ENCODE data around the gene NFKBIZ. TPM values are rescaled to one million over a fixed set of nuclear protein-coding genes. Genes with fewer than 3 reads are reported as not detected.
"Not testable (repeated sequence)": the region's sequence is repeated elsewhere in the genome, so short reads cannot be mapped to it uniquely, and the experiment has no call there.

NFKBIZ gene
- total and polyA plus RNA-seq, 2 donors, result 7.7 to 13.7 TPM

- Histone ChIP-seq H3K4me1 (ENCODE audit: control insufficient read depth in 2 of 2, insufficient read depth in 2 of 2, low read length in 2 of 2) (no peaks in the 10 kb centered on the region), H3K27me3 (ENCODE audit: control insufficient read depth in 2 of 2, insufficient read depth in 1 of 2, low read length in 1 of 2) (no peaks in the 10 kb centered on the region), H3K9me3 (ENCODE audit: control insufficient read depth in 2 of 2, insufficient read depth in 1 of 2, low read length in 1 of 2) (no peaks in the 10 kb centered on the region), H3K36me3 (ENCODE audit: control insufficient read depth in 2 of 2, insufficient read depth in 2 of 2, low read length in 1 of 2) (no peaks in the 10 kb centered on the region), H3K27ac (ENCODE audit: low read depth in 1 of 2, low read length in 1 of 2) (no peak overlapping the region), H3K4me3 (ENCODE audit: low read length in 2 of 2) (no peak overlapping the region)
- WGBS, result 97% methylated on average over 2 of the region's 2 CpGs
- no peak for DNase-seq (ENCODE audit: low read depth in 6 of 9, low spot score in 9 of 9)
Observed at GRCh38 chr3:101873619-101874018, 24.3 kb downstream of the NFKBIZ start.

DNA sequence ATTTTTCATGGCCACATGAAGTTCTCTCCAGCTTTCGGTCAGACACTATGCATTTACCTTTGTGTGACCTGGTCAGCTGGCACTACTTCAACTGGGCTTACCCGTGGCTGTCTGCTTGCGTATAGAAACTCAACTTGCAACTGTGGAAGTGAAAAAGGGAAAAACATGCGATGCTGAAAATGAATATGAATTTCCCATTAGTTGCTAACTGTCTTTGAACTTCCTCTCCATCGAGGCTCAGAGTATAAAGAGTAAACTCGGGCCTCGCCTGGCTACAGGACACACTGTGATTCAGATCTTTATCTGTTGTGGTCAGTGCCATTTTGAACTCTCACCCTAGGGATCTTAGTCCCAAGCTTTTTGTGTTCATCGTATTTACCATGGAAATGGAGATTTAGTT, 26.8 kb downstream of the NFKBIZ start:
- Histone ChIP-seq H3K27ac (ENCODE audit: low read depth in 1 of 2, low read length in 1 of 2) (no peak overlapping the region), H3K9me3 (ENCODE audit: control insufficient read depth in 2 of 2, insufficient read depth in 1 of 2, low read length in 1 of 2) (no peaks in the 10 kb centered on the region), H3K27me3 (ENCODE audit: control insufficient read depth in 2 of 2, insufficient read depth in 1 of 2, low read length in 1 of 2) (no peaks in the 10 kb centered on the region), H3K36me3 (ENCODE audit: control insufficient read depth in 2 of 2, insufficient read depth in 2 of 2, low read length in 1 of 2) (no peaks in the 10 kb centered on the region), H3K4me1 (ENCODE audit: control insufficient read depth in 2 of 2, insufficient read depth in 2 of 2, low read length in 2 of 2) (no peaks in the 10 kb centered on the region), H3K4me3 (ENCODE audit: low read length in 2 of 2) (no peak overlapping the region)
- WGBS, result 83% methylated on average over 8 of the region's 8 CpGs
- DNase-seq (ENCODE audit: low read depth in 6 of 9, low spot score in 9 of 9), result no peak

- H3K27me3 ChIP-seq (ENCODE audit: control insufficient read depth in 2 of 2, insufficient read depth in 1 of 2, low read length in 1 of 2), result no peaks in the 10 kb centered on the region
- no peaks in the 10 kb centered on the region for H3K9me3 ChIP-seq (ENCODE audit: control insufficient read depth in 2 of 2, insufficient read depth in 1 of 2, low read length in 1 of 2)
- H3K4me3 ChIP-seq (ENCODE audit: low read length in 2 of 2), result no peak overlapping the region
- H3K36me3 ChIP-seq (ENCODE audit: control insufficient read depth in 2 of 2, insufficient read depth in 2 of 2, low read length in 1 of 2), result no peaks in the 10 kb centered on the region
- H3K4me1 ChIP-seq (ENCODE audit: control insufficient read depth in 2 of 2, insufficient read depth in 2 of 2, low read length in 2 of 2), result no peaks in the 10 kb centered on the region
- WGBS, result 98% methylated on average over 2 of the region's 2 CpGs
- no peak for DNase-seq (ENCODE audit: low read depth in 6 of 9, low spot score in 9 of 9)
- no peak overlapping the region for H3K27ac ChIP-seq (ENCODE audit: low read depth in 1 of 2, low read length in 1 of 2)
Observed at GRCh38 chr3:101878589-101878988, 29.3 kb downstream of the NFKBIZ start.

DNA sequence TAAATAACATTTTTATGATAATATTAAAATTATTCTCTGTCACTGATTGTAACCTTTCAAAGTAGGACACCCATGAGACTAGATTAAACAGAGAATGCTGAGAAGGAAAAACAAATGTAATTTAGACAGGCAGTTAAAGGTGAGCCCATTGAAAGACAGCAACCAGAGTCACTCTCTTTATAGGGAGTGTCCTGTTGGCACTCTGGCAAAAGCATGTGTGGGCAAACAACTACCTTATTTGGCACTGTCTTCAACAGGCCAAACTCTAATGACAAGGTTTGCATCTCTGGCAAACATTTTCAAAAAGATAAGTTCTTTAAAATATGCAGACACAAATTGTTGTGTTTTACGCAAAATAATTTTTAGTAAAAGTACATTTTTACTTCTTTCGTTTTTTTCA, 29.8 kb downstream of the NFKBIZ start:
- no peak overlapping the region for H3K27ac ChIP-seq (ENCODE audit: low read depth in 1 of 2, low read length in 1 of 2)
- H3K4me3 ChIP-seq (ENCODE audit: low read length in 2 of 2), result no peak overlapping the region
- no peaks in the 10 kb centered on the region for H3K4me1 ChIP-seq (ENCODE audit: control insufficient read depth in 2 of 2, insufficient read depth in 2 of 2, low read length in 2 of 2)
- no peaks in the 10 kb centered on the region for H3K9me3 ChIP-seq (ENCODE audit: control insufficient read depth in 2 of 2, insufficient read depth in 1 of 2, low read length in 1 of 2)
- no peak for DNase-seq (ENCODE audit: low read depth in 6 of 9, low spot score in 9 of 9)
- H3K27me3 ChIP-seq (ENCODE audit: control insufficient read depth in 2 of 2, insufficient read depth in 1 of 2, low read length in 1 of 2), result no peaks in the 10 kb centered on the region
- 99% methylated on average over 2 of the region's 2 CpGs for WGBS
- H3K36me3 ChIP-seq (ENCODE audit: control insufficient read depth in 2 of 2, insufficient read depth in 2 of 2, low read length in 1 of 2), result no peaks in the 10 kb centered on the region

DNA sequence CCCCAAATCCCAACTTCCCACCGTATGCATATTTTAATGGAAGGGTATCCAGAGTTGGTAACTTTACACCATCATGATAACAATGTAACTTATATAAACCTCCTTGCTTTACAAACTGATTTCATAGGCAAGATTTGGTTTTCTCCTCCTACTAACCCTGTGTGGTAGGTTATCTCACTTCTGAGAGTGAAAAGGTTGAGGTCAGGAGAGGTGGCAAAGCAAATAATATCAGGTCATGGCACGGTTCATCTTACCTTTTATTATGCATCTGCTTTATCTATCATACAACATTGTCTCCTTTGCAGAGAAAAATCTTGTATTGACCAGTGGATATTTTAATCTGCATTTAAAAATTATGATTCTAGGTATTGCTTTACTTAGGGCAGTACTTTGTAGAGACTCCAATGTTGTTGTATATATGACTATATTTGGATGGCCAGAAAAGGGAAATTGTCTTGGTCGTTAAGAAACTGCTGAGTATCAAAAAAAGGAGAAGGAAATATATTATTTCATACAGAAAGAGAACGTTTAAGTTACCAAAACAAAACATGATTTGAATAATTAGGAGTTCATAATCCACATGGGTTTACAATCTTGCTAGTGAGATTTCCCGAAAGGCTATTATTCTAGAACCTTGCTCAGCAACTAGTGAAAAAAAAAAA, 30.4 kb downstream of the NFKBIZ start:
- Histone ChIP-seq H3K4me1 (ENCODE audit: control insufficient read depth in 2 of 2, insufficient read depth in 2 of 2, low read length in 2 of 2) (no peaks in the 10 kb centered on the region), H3K9me3 (ENCODE audit: control insufficient read depth in 2 of 2, insufficient read depth in 1 of 2, low read length in 1 of 2) (no peaks in the 10 kb centered on the region), H3K36me3 (ENCODE audit: control insufficient read depth in 2 of 2, insufficient read depth in 2 of 2, low read length in 1 of 2) (no peaks in the 10 kb centered on the region), H3K27ac (ENCODE audit: low read depth in 1 of 2, low read length in 1 of 2) (no peak overlapping the region), H3K4me3 (ENCODE audit: low read length in 2 of 2) (no peak overlapping the region), H3K27me3 (ENCODE audit: control insufficient read depth in 2 of 2, insufficient read depth in 1 of 2, low read length in 1 of 2) (no peaks in the 10 kb centered on the region)
- DNase-seq (ENCODE audit: low read depth in 6 of 9, low spot score in 9 of 9), result no peak
- WGBS, result 51% methylated on average over 5 of the region's 5 CpGs

DNA sequence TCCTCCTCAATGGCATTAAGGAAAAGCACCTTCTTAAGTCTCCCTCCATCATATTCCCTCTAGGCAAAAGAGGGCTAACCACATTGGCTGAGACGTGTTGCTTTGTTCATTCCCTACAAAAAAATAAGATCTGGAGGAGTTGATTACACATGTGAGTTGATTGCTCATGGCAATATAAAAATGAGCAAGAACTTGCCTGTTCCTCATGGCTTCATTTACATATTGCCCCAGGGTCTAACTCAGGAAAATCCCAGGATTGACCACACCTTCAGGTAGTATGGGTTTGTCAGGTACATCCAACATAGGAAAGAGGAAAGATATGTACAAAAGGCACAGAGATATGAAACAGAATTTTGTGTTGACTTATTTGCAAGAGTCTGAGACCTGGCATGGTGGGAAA, 35.5 kb downstream of the NFKBIZ start:
- DNase-seq (ENCODE audit: low read depth in 6 of 9, low spot score in 9 of 9), result no peak
- WGBS, result 97% methylated on average over 1 of the region's 1 CpG

DNA sequence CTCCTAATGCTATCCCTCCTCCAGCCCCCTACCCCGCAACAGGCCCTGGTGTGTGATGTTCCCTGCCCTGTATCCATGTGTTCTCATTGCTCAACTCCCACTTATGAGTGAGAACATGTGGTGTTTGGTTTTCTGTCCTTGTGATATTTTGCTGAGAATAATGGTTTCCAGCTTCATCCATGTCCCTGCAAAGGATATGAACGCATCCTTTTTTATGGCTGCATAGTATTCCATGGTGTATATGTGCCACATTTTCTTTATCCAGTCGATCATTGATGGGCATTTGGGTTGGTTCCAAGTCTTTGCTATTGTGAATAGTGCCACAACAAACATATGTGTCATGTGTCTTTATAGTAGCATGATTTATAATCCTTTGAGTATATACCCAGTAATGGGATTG, 36.3 kb downstream of the NFKBIZ start:
- not testable (repeated sequence) for H3K4me3 ChIP-seq (ENCODE audit: low read length in 2 of 2); H3K4me1 ChIP-seq (ENCODE audit: control insufficient read depth in 2 of 2, insufficient read depth in 2 of 2, low read length in 2 of 2); H3K36me3 ChIP-seq (ENCODE audit: control insufficient read depth in 2 of 2, insufficient read depth in 2 of 2, low read length in 1 of 2); DNase-seq (ENCODE audit: low read depth in 6 of 9, low spot score in 9 of 9); H3K27me3 ChIP-seq (ENCODE audit: control insufficient read depth in 2 of 2, insufficient read depth in 1 of 2, low read length in 1 of 2); H3K27ac ChIP-seq (ENCODE audit: low read depth in 1 of 2, low read length in 1 of 2); H3K9me3 ChIP-seq (ENCODE audit: control insufficient read depth in 2 of 2, insufficient read depth in 1 of 2, low read length in 1 of 2)
- WGBS, result 97% methylated on average over 3 of the region's 3 CpGs

More for the DNA sequence above, 35.5 kb downstream of the NFKBIZ start:
- Histone ChIP-seq H3K4me3 (ENCODE audit: low read length in 2 of 2) (no peak overlapping the region), H3K27me3 (ENCODE audit: control insufficient read depth in 2 of 2, insufficient read depth in 1 of 2, low read length in 1 of 2) (no peaks in the 10 kb centered on the region), H3K36me3 (ENCODE audit: control insufficient read depth in 2 of 2, insufficient read depth in 2 of 2, low read length in 1 of 2) (no peaks in the 10 kb centered on the region), H3K9me3 (ENCODE audit: control insufficient read depth in 2 of 2, insufficient read depth in 1 of 2, low read length in 1 of 2) (no peaks in the 10 kb centered on the region), H3K4me1 (ENCODE audit: control insufficient read depth in 2 of 2, insufficient read depth in 2 of 2, low read length in 2 of 2) (no peaks in the 10 kb centered on the region), H3K27ac (ENCODE audit: low read depth in 1 of 2, low read length in 1 of 2) (no peak overlapping the region)

DNA sequence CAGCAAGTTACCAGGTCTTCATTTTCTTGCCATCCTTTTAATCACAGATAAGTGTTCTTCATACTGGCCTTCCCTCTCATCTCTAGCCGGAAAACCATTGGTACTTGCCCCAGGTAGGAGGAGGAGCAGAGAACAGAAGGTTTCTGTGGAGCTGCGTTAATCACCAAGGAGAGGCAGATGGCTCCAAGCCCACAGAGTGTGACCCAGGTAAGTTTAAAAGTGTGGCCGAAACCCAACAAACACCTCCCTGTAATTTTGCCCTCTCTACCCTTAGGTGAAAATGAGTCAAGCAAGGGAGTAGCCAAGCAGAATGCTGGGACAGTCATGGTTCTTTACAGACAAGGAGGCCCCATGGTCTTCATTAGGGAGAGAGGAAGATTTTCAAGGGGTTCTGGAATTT, 37.3 kb downstream of the NFKBIZ start:
- Histone ChIP-seq H3K36me3 (ENCODE audit: control insufficient read depth in 2 of 2, insufficient read depth in 2 of 2, low read length in 1 of 2) (no peaks in the 10 kb centered on the region), H3K27ac (ENCODE audit: low read depth in 1 of 2, low read length in 1 of 2) (no peak overlapping the region), H3K4me3 (ENCODE audit: low read length in 2 of 2) (no peak overlapping the region), H3K27me3 (ENCODE audit: control insufficient read depth in 2 of 2, insufficient read depth in 1 of 2, low read length in 1 of 2) (no peaks in the 10 kb centered on the region), H3K9me3 (ENCODE audit: control insufficient read depth in 2 of 2, insufficient read depth in 1 of 2, low read length in 1 of 2) (no peaks in the 10 kb centered on the region), H3K4me1 (ENCODE audit: control insufficient read depth in 2 of 2, insufficient read depth in 2 of 2, low read length in 2 of 2) (no peaks in the 10 kb centered on the region)
- DNase-seq (ENCODE audit: low read depth in 6 of 9, low spot score in 9 of 9), result no peak
- WGBS, result 97% methylated on average over 3 of the region's 3 CpGs

DNA sequence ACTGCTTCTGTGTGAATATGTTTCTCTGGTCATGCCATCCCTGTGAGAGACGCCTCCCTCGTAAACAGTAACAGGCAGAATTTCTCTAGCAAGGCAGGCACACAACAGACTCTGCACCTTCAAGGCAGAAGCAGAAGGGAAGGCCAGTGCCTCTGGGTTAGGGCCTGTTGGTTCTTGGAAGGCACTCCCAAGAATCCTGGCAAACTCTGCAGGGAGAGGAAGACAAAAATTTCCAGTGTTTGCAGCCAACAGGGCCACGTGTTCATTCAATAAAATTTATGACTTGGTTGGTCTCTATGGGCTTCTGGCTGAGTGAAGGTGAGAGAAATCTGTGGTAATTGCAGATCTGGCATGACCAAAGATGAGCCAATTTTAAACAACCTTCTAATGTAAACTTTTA, 39.3 kb downstream of the NFKBIZ start:
- no peak for DNase-seq (ENCODE audit: low read depth in 6 of 9, low spot score in 9 of 9)
- no peaks in the 10 kb centered on the region for H3K36me3 ChIP-seq (ENCODE audit: control insufficient read depth in 2 of 2, insufficient read depth in 2 of 2, low read length in 1 of 2)
- no peaks in the 10 kb centered on the region for H3K4me1 ChIP-seq (ENCODE audit: control insufficient read depth in 2 of 2, insufficient read depth in 2 of 2, low read length in 2 of 2)
- no peak overlapping the region for H3K4me3 ChIP-seq (ENCODE audit: low read length in 2 of 2)
- H3K27me3 ChIP-seq (ENCODE audit: control insufficient read depth in 2 of 2, insufficient read depth in 1 of 2, low read length in 1 of 2), result no peaks in the 10 kb centered on the region
- WGBS, result 71% methylated on average over 3 of the region's 3 CpGs
- no peak overlapping the region for H3K27ac ChIP-seq (ENCODE audit: low read depth in 1 of 2, low read length in 1 of 2)
- no peaks in the 10 kb centered on the region for H3K9me3 ChIP-seq (ENCODE audit: control insufficient read depth in 2 of 2, insufficient read depth in 1 of 2, low read length in 1 of 2)

GRCh38 chr3:101890716-101891115, 41.4 kb downstream of the NFKBIZ start:
- no peaks in the 10 kb centered on the region for H3K4me1 ChIP-seq (ENCODE audit: control insufficient read depth in 2 of 2, insufficient read depth in 2 of 2, low read length in 2 of 2)
- no peak overlapping the region for H3K27ac ChIP-seq (ENCODE audit: low read depth in 1 of 2, low read length in 1 of 2)
- H3K27me3 ChIP-seq (ENCODE audit: control insufficient read depth in 2 of 2, insufficient read depth in 1 of 2, low read length in 1 of 2), result no peaks in the 10 kb centered on the region
- no peaks in the 10 kb centered on the region for H3K36me3 ChIP-seq (ENCODE audit: control insufficient read depth in 2 of 2, insufficient read depth in 2 of 2, low read length in 1 of 2)
- no peaks in the 10 kb centered on the region for H3K9me3 ChIP-seq (ENCODE audit: control insufficient read depth in 2 of 2, insufficient read depth in 1 of 2, low read length in 1 of 2)
- no peak overlapping the region for H3K4me3 ChIP-seq (ENCODE audit: low read length in 2 of 2)
- no peak for DNase-seq (ENCODE audit: low read depth in 6 of 9, low spot score in 9 of 9)

All from thymus (tissue), 11 donors.